Tibial nerve (tissue), 4 donors: ENCODE measurements around the gene MRPS2. TPM values are rescaled to one million over a fixed set of nuclear protein-coding genes. Genes with fewer than 3 reads are reported as not detected.

ENCODE experiments used
- DNase-seq, 2 donors: peaks; one replicate each; pipeline ENCODE4 v3.0.0-alpha.2; 2019; ENCODE audit warnings: low spot score in 2 of 2
- H3K27ac ChIP-seq, 4 donors: fragments of 200-600 bp; sonication (generic) in 3 of 4; one replicate each; pipeline ENCODE4 v1.5.1; 2017 to 2019; ENCODE audit warnings: mild to moderate bottlenecking in 1 of 4
- H3K27me3 ChIP-seq, 2 donors: fragments of 200-600 bp; sonication (generic) in 1 of 2; one replicate each; pipeline versions ENCODE4 v1.5.1 to v1.6.0; 2017 to 2019
- H3K36me3 ChIP-seq, 3 donors: fragments of 200-600 bp; sonication (generic); one replicate each; pipeline ENCODE4 v1.5.1; 2018 to 2019
- H3K4me1 ChIP-seq, 4 donors: fragments of 200-600 bp; sonication (generic) in 3 of 4; one replicate each; pipeline ENCODE4 v1.5.1; 2017 to 2019
- H3K4me3 ChIP-seq, 4 donors: fragments of 200-600 bp; sonication (generic) in 3 of 4; one replicate each; pipeline ENCODE4 v1.5.1; 2017 to 2019; ENCODE audit warnings: mild to moderate bottlenecking in 1 of 4, moderate library complexity in 1 of 4
- H3K9me3 ChIP-seq, 4 donors: fragments of 200-600 bp; sonication (generic) in 3 of 4; one replicate each; pipeline ENCODE4 v1.5.1; 2017 to 2019
- CTCF ChIP-seq, 5 experiments: fragments of 200-600 bp in 3 of 5; fragments of 450-650 bp in 2 of 5; sonication (generic) in 3 of 5; IDR thresholded peaks; one replicate each; pipeline ENCODE4 v1.5.1; 2016 to 2019; ENCODE audit warnings: antibody characterized with exemption in 5 of 5, mild to moderate bottlenecking in 3 of 5, moderate library complexity in 2 of 5
- EP300 ChIP-seq, 2 donors: sonication (generic); formaldehyde crosslinking; IDR thresholded peaks; one replicate each; pipeline ENCODE4 v1.6.1; 2017; ENCODE audit warnings: antibody characterized with exemption in 2 of 2, mild to moderate bottlenecking in 1 of 2
- POLR2A ChIP-seq, 2 donors: fragments of 450-650 bp; IDR thresholded peaks; one replicate each; pipeline ENCODE4 v1.6.1; 2017; ENCODE audit warnings: antibody characterized with exemption in 2 of 2, mild to moderate bottlenecking in 2 of 2, moderate library complexity in 2 of 2
- WGBS, 2 donors: methylation state at CpG; one replicate each; pipeline ENCODE4 v1.1.5; 2018; 5-methylcytosine and 5-hydroxymethylcytosine counted together
- total RNA-seq, 4 donors: library from RNA; depleted of rRNA; stranded (reverse); fragments of >200 nt; gene quantifications; one replicate each; pipeline ENCODE4 v1.1.0, GENCODE V29; 2016

Gene MRPS2
- total RNA-seq, 4 donors from 2014 or later, result 24.9 to 29.2 (median 26.3) TPM

- 76 to 84% methylated on average over 11 to 17 of the region's 17 CpGs for WGBS, 2 donors
- TF ChIP-seq EP300 (IDR thresholded peaks at IDR 0.05) (no peak), CTCF (IDR thresholded peaks at IDR 0.05) (no peak), POLR2A (IDR thresholded peaks at IDR 0.05) (no peak)
- Histone ChIP-seq H3K4me1 (no peaks in the 10 kb centered on the region), H3K27ac (no peak overlapping the region), H3K27me3 (peaks cover 0 to 6% of the 10 kb centered on the region in 2 donors), H3K9me3 (peaks cover 0 to 6% (median 0%) of the 10 kb centered on the region in 4 donors), H3K4me3 (no peak overlapping the region), H3K36me3 (no peaks in the 10 kb centered on the region)
- DNase-seq, result no peak
Observed at GRCh38 chr9:135514342-135515082, 14.0 kb downstream of the MRPS2 start.

- no peaks in the 10 kb centered on the region for H3K4me1 ChIP-seq
- no peak overlapping the region for H3K27ac ChIP-seq
- no peaks in the 10 kb centered on the region for H3K36me3 ChIP-seq
- peaks cover 0 to 6% of the 10 kb centered on the region in 2 donors for H3K27me3 ChIP-seq
- TF ChIP-seq CTCF (IDR thresholded peaks at IDR 0.05) (no peak), POLR2A (IDR thresholded peaks at IDR 0.05) (no peak), EP300 (IDR thresholded peaks at IDR 0.05) (no peak)
- no peaks in the 10 kb centered on the region for H3K9me3 ChIP-seq
- 75 to 90% methylated on average over 26 to 29 of the region's 31 CpGs for WGBS, 2 donors
- no peak overlapping the region for H3K4me3 ChIP-seq
- DNase-seq, result no peak
Observed at GRCh38 chr9:135515083-135515951, 14.8 kb downstream of the MRPS2 start.

DNA sequence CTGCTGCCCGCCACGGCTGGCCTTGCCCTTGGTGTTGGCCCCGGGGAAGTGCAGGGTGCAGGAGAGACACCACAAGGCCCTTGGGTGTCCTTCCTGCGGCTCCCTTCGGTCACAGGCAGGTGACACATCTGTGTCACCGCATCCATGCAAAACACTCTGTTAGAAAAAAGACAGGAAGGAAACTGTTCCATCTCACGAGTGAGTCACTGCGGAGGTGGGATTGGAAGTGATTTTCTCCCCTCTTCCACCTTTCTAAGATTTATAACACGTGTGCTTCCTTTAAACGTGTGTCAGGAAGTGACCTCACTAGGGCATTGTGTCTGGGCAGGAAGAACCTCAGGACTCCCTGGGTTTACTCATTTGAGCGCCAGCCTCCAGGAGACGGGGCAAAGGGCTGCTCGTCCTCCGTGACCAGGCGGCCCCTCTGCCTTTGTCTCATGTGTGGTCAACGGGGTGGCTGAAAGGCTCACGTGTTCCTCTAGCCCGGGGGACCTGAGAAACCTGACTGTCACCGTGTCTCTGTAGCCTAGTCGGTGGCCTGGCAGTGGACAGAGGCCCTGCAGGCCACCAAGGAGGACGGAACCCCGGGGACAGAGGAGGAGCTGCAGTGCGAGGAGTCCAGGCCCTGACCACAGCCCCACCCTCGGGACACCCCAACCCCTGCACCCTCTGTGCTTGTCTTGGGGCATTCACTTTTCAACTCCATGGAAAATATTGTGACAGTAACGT is 15.8 kb downstream of the MRPS2 start:
- Histone ChIP-seq H3K36me3 (no peaks in the 10 kb centered on the region), H3K27me3 (peaks cover 0 to 10% of the 10 kb centered on the region in 2 donors), H3K4me1 (no peaks in the 10 kb centered on the region), H3K9me3 (no peaks in the 10 kb centered on the region), H3K4me3 (no peak overlapping the region), H3K27ac (no peak overlapping the region)
- TF ChIP-seq POLR2A (IDR thresholded peaks at IDR 0.05) (no peak), EP300 (IDR thresholded peaks at IDR 0.05) (no peak), CTCF (IDR thresholded peaks at IDR 0.05) (no peak)
- 76 to 78% methylated on average over 20 to 22 of the region's 25 CpGs for WGBS, 2 donors
- no peak for DNase-seq

- Histone ChIP-seq H3K27ac (no peak overlapping the region), H3K27me3 (peaks cover 0 to 21% of the 10 kb centered on the region in 2 donors), H3K4me1 (no peaks in the 10 kb centered on the region), H3K4me3 (no peak overlapping the region), H3K36me3 (no peaks in the 10 kb centered on the region), H3K9me3 (no peaks in the 10 kb centered on the region)
- DNase-seq, result no peak
- TF ChIP-seq POLR2A (IDR thresholded peaks at IDR 0.05), result no peak
- no peak for TF ChIP-seq CTCF (IDR thresholded peaks at IDR 0.05)
- no peak for TF ChIP-seq EP300 (IDR thresholded peaks at IDR 0.05)
- 83 to 86% methylated on average over 24 of the region's 24 CpGs for WGBS, 2 donors
Observed at GRCh38 chr9:135517407-135517822, 16.9 kb downstream of the MRPS2 start.
